Stimulated activated CD4-positive, alpha-beta T cell treated with anti-CD3 and anti-CD28 coated beads, Interleukin-1b, Interleukin-23, amount 100 ng/mL, for 24 hours (primary cell): Measurements from ENCODE around the gene LRRC4.

ENCODE experiments used
- DNase-seq, 4 experiments: peaks; one replicate each; pipeline ENCODE4 v3.0.0-alpha.2; 2020; ENCODE audit warnings: low read depth in 4 of 4, low spot score in 1 of 4

Gene LRRC4

GRCh38 chr7:128032605-128033235 is 1.5 kb upstream of the LRRC4 start:
- peak in 1 of 4 experiments; percentile 10 for DNase-seq

GRCh38 chr7:128031901-128032604 is 816 bp upstream of the LRRC4 start:
- DNase-seq: peak; percentile 25 to 38 (median 28)

- DNase-seq: no peak
These were observed 979 bp downstream of the LRRC4 start for GRCh38 chr7:128030263-128030653.

- no peak for DNase-seq
These were observed 1.7 kb downstream of the LRRC4 start for GRCh38 chr7:128029405-128029995.

GRCh38 chr7:128027485-128027980 is 3.7 kb downstream of the LRRC4 start:
- DNase-seq: no peak

- DNase-seq: no peak
These were observed 4.7 kb downstream of the LRRC4 start for GRCh38 chr7:128026551-128026950.

- no peak for DNase-seq
These were observed 5.4 kb downstream of the LRRC4 start for GRCh38 chr7:128025819-128026218.

GRCh38 chr7:128025380-128025779 is 5.9 kb downstream of the LRRC4 start:
- DNase-seq: no peak

- no peak for DNase-seq
These were observed 7.1 kb downstream of the LRRC4 start for GRCh38 chr7:128024151-128024550.

GRCh38 chr7:128022631-128023532 is 8.4 kb downstream of the LRRC4 start:
- DNase-seq: no peak

- no peak for DNase-seq
These were observed 9.9 kb downstream of the LRRC4 start for GRCh38 chr7:128021366-128021765.

- DNase-seq: no peak
These were observed 11.1 kb downstream of the LRRC4 start for GRCh38 chr7:128020159-128020558.

- no peak for DNase-seq
These were observed 11.9 kb downstream of the LRRC4 start for GRCh38 chr7:128019288-128019687.

- no peak for DNase-seq
These were observed 13.1 kb downstream of the LRRC4 start for GRCh38 chr7:128017862-128018845.

- no peak for DNase-seq
These were observed 13.8 kb downstream of the LRRC4 start for GRCh38 chr7:128017460-128017859.

- DNase-seq: no peak
These were observed 16.4 kb downstream of the LRRC4 start for GRCh38 chr7:128014811-128015210.

- DNase-seq: no peak
These were observed 20.0 kb downstream of the LRRC4 start for GRCh38 chr7:128011131-128011661.

- DNase-seq: no peak
These were observed 20.7 kb downstream of the LRRC4 start for GRCh38 chr7:128010391-128011127.

GRCh38 chr7:128008744-128009143 is 22.5 kb downstream of the LRRC4 start:
- no peak for DNase-seq
